SK-N-SH (cell line): ENCODE data around the gene RNASEH1. TPM values are rescaled to one million over a fixed set of nuclear protein-coding genes. Genes with fewer than 3 reads are reported as not detected.

Experiments used
- CTCF ChIA-PET: fragments of 300-600, 350-600 bp; formaldehyde crosslinking; extraction: SDS; loops from one replicate; lab custom pipeline; 2021; lab: Yijun Ruan, JAX
- POLR2A ChIA-PET: fragments of 350-600 bp; sonication (Branson Sonifier 250); formaldehyde crosslinking; extraction: SDS; loops from one replicate; lab custom pipeline; 2020; ENCODE audit warnings: antibody characterized with exemption, inconsistent platforms; lab: Yijun Ruan, JAX
- DNase-seq: peaks from one replicate; pipeline ENCODE4 v3.0.0; 2012
- H2AFZ ChIP-seq: fragments of 200-600 bp; sonication (generic); 2 replicates; pipeline ENCODE4 v1.8.1; 2016; ENCODE audit warnings: antibody characterized with exemption, mild to moderate bottlenecking, low read depth
- H3F3A ChIP-seq: fragments of 200-600 bp; sonication (generic); replicated peaks from 2 replicates; pipeline ENCODE3; 2016; ENCODE audit warnings: antibody characterized with exemption, mild to moderate bottlenecking; ENCODE audit not compliant: insufficient read depth
- H3K27ac ChIP-seq, 2 experiments: fragments of 200-500 bp in 1 of 2; fragments of 200-600 bp in 1 of 2; sonication (Bioruptor generic) in 1 of 2; sonication (generic), shearing (Covaris generic) in 1 of 2; 2 replicates each; pipeline versions ENCODE4 v1.5.1 to v1.6.1; 2014 to 2016; ENCODE audit warnings: low read depth in 2 of 2, inconsistent platforms in 1 of 2, low read length in 1 of 2, mild to moderate bottlenecking in 1 of 2, mixed read lengths in 1 of 2
- H3K27me3 ChIP-seq: fragments of 200-600 bp; sonication (generic), shearing (Covaris generic); 2 replicates; pipeline ENCODE4 v1.6.1; 2016; ENCODE audit warnings: mixed run types; ENCODE audit not compliant: insufficient read depth
- H3K36me3 ChIP-seq, 2 experiments: fragments of 200-500 bp in 1 of 2; fragments of 200-600 bp in 1 of 2; sonication (Bioruptor generic) in 1 of 2; sonication (generic) in 1 of 2; replicated peaks in 1 of 2; 2 replicates each; pipeline versions ENCODE3 to v1.5.1; 2014 to 2016; ENCODE audit warnings: low read length in 1 of 2, mild to moderate bottlenecking in 1 of 2; ENCODE audit not compliant: insufficient read depth in 2 of 2, control insufficient read depth in 1 of 2
- H3K4me1 ChIP-seq, 2 experiments: fragments of 200-500 bp in 1 of 2; fragments of 200-600 bp in 1 of 2; sonication (Bioruptor generic) in 1 of 2; sonication (generic), shearing (Covaris generic) in 1 of 2; 2 replicates each; pipeline versions ENCODE4 v1.5.1 to v1.6.1; 2014 to 2016; ENCODE audit warnings: low read depth in 1 of 2, low read length in 1 of 2, mixed run types in 1 of 2; ENCODE audit not compliant: insufficient read depth in 2 of 2, control insufficient read depth in 1 of 2
- H3K4me2 ChIP-seq: fragments of 200-600 bp; sonication (generic), shearing (Covaris generic); 2 replicates; pipeline ENCODE4 v1.6.1; 2017; ENCODE audit warnings: mixed run types
- H3K4me3 ChIP-seq, 2 experiments: fragments of 200-500 bp in 1 of 2; fragments of 200-600 bp in 1 of 2; sonication (Bioruptor generic) in 1 of 2; sonication (generic), shearing (Covaris generic) in 1 of 2; 2 replicates each; pipeline versions ENCODE4 v1.5.1 to v1.8.1; 2014 to 2016; ENCODE audit warnings: low read depth in 2 of 2, inconsistent platforms in 1 of 2, low read length in 1 of 2, mild to moderate bottlenecking in 1 of 2, mixed read lengths in 1 of 2, moderate library complexity in 1 of 2
- H3K79me2 ChIP-seq: fragments of 200-600 bp; sonication (generic); 2 replicates; pipeline ENCODE4 v1.8.1; 2017; ENCODE audit warnings: mild to moderate bottlenecking; ENCODE audit not compliant: insufficient read depth
- H3K9ac ChIP-seq: fragments of 200-600 bp; sonication (generic); 2 replicates; pipeline ENCODE4 v1.6.1; 2017; ENCODE audit warnings: mixed run types
- H3K9me2 ChIP-seq: fragments of 200-600 bp; sonication (generic); 2 replicates; pipeline ENCODE4 v1.6.1; 2017; ENCODE audit warnings: mixed run types
- H3K9me3 ChIP-seq: fragments of 200-600 bp; sonication (generic); 2 replicates; pipeline ENCODE4 v1.6.1; 2017; ENCODE audit warnings: mixed run types, mild to moderate bottlenecking, moderate library complexity
- H4K20me1 ChIP-seq: fragments of 200-600 bp; sonication (generic); 2 replicates; pipeline ENCODE4 v1.6.1; 2017; ENCODE audit warnings: mild to moderate bottlenecking, mixed run types; ENCODE audit not compliant: insufficient read depth
- CHD2 ChIP-seq: fragments of 150-350 bp; IDR thresholded peaks from 2 replicates; pipeline ENCODE4 v1.6.1; 2018; ENCODE audit warnings: low read length; ENCODE audit not compliant: partially characterized antibody
- EP300 ChIP-seq, 2 experiments: IDR thresholded peaks; 2 replicates each; pipeline versions ENCODE4 v1.4.0 to v1.6.1; 2012; ENCODE audit warnings: borderline replicate concordance in 1 of 2, low read depth in 1 of 2, low read length in 1 of 2
- FOXJ3 ChIP-seq: sonication (generic); formaldehyde crosslinking; IDR thresholded peaks from 2 replicates; pipeline ENCODE4 v1.5.1; 2020; ENCODE audit warnings: mild to moderate bottlenecking, missing genetic modification reagents
- GATA2 ChIP-seq: sonication (generic); formaldehyde crosslinking; IDR thresholded peaks from 2 replicates; pipeline ENCODE4 v1.5.0; 2020; ENCODE audit warnings: mild to moderate bottlenecking, missing genetic modification reagents
- MEF2A ChIP-seq: IDR thresholded peaks from 2 replicates; pipeline ENCODE4 v1.4.0; 2012; ENCODE audit warnings: low read depth, borderline replicate concordance
- MXI1 ChIP-seq: IDR thresholded peaks from 2 replicates; pipeline ENCODE4 v1.6.1; 2012; ENCODE audit warnings: mild to moderate bottlenecking, low read depth, low read length, improper control_type of control experiment
- RAD21 ChIP-seq: IDR thresholded peaks from 2 replicates; pipeline ENCODE4 v1.6.1; 2012; ENCODE audit warnings: mild to moderate bottlenecking, low read length
- RCOR1 ChIP-seq: fragments of 150-350 bp; IDR thresholded peaks from 2 replicates; pipeline ENCODE4 v1.6.1; 2017; ENCODE audit warnings: antibody characterized with exemption, low read length
- SMC3 ChIP-seq: IDR thresholded peaks from 2 replicates; pipeline ENCODE4 v1.6.1; 2012; ENCODE audit warnings: low read depth, low read length, improper control_type of control experiment
- TCF12 ChIP-seq: IDR thresholded peaks from 2 replicates; pipeline ENCODE4 v1.4.0; 2012
- TEAD4 ChIP-seq: IDR thresholded peaks from 2 replicates; pipeline ENCODE4 v1.4.0; 2012; ENCODE audit warnings: mild to moderate bottlenecking, borderline replicate concordance; ENCODE audit not compliant: insufficient read depth
- WGBS: methylation state at CpG from one replicate; pipeline ENCODE4 v1.1.6; 2017; ENCODE audit warnings: low lambda C conversion rate; 5-methylcytosine and 5-hydroxymethylcytosine counted together
- polyA plus RNA-seq, 3 experiments: library from polyadenylated mRNA; depleted of rRNA; stranded (reverse); fragments of >200 nt; gene quantifications; 2 replicates each; pipeline ENCODE4 v1.2.3, GENCODE V29; 2012
- TF ChIP-seq, protein P1 (sequence below): IDR thresholded peaks from 2 replicates; pipeline ENCODE4; 2012
- TF ChIP-seq, protein P2 (sequence below): fragments of 150-350 bp; IDR thresholded peaks from 2 replicates; pipeline ENCODE4 v1.6.1; 2017; ENCODE audit warnings: antibody characterized with exemption, low read length, low read depth, borderline replicate concordance
- TF ChIP-seq, protein P3 (sequence below): fragments of 150-350 bp; IDR thresholded peaks from 2 replicates; pipeline ENCODE4 v1.6.1; 2016; ENCODE audit warnings: mild to moderate bottlenecking, low read depth, low read length

The RNASEH1 gene
- polyA plus RNA-seq, 1 of the 3 experiments (the other 2 are of a cell fraction) = 34.4 TPM

DNA sequence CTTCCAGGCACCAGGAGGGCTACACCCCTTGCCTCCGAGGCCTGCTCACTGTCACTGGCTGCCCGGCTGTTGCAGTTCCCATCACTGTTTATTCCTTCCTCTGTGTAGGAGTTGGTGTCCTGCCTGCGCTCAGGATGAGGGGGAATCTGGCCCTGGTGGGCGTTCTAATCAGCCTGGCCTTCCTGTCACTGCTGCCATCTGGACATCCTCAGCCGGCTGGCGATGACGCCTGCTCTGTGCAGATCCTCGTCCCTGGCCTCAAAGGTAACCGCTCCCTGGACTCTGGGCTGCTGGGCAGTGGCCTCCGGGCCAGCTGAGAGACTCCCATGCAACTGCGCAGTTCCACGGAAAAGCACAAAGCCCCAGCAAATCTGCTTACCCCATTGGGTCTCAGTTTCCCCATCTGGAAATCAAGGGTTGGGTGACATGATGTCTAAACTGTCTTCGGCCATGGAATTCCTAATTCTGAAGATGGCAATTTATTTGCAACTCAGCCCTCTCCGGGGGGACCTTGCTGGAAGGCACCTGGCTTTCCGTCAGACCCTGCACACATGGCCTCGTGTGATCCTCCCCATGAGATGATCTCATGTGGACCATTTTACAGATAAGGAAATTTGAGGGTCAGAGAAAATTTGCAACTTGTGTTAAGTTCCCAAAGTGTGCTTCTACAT is 46.2 kb upstream of the RNASEH1 start:
- Histone ChIP-seq H4K20me1 (no peaks in the 10 kb centered on the region), H3K4me2 (no peak overlapping the region), H3K9ac (no peak overlapping the region; the same call in 1 of the 2 replicates), H3K9me2 (no peaks in the 10 kb centered on the region), H3K9me3 (no peaks in the 10 kb centered on the region), H3K36me3 (no peaks in the 10 kb centered on the region), H3K79me2 (no peaks in the 10 kb centered on the region), H2AFZ (peak overlapping the region; percentile 85), H3K4me3 (no peak overlapping the region), H3K4me1 (peaks cover 5 to 75% of the 10 kb centered on the region in 2 experiments; a peak in 3 of 4 replicates), H3K27ac (peak overlapping the region; percentile 55 to 99; a peak in 3 of 4 replicates), H3K27me3 (no peaks in the 10 kb centered on the region), H3F3A (no peaks in the 10 kb centered on the region)
- DNase-seq = peak; percentile 91
- 79% methylated on average over 13 of the region's 16 CpGs for WGBS
- CTCF ChIA-PET = interaction anchor here (0.9 to 2.8 kb wide), 6 partner anchors 9 to 182 kb away, joined by 3 to 18 read pairs (median 7); partner anchors contain the start of gene COLEC11
- POLR2A ChIA-PET = interaction anchor here (0.6 to 3.7 kb wide), 13 partner anchors 10 to 1415 kb away, joined by 3 to 39 read pairs (median 3); partner anchors contain the start of genes COLEC11 and RNASEH1
- TF ChIP-seq TCF12 (peak; percentile 66), SMC3 (peak; percentile 30; the same call in 1 of the 2 replicates), EP300 (IDR thresholded peaks at IDR 0.05; ENCODE audit: borderline replicate concordance in 1 of 2, low read depth in 1 of 2, low read length in 1 of 2) (peak in 1 of 2 experiments; percentile 94; a peak in 2 of 4 replicates), MXI1 (peak; percentile 78; the same call in 1 of the 2 replicates), FOXJ3 (CRISPR knock-in tag) (peak; percentile 98), GATA2 (CRISPR knock-in tag) (peak; percentile 78), RCOR1 (peak; percentile 85), MEF2A (no peak), RAD21 (peak; percentile 43), CHD2 (peak; percentile 85), TEAD4 (no peak)
- TF ChIP-seq, protein P1, sequence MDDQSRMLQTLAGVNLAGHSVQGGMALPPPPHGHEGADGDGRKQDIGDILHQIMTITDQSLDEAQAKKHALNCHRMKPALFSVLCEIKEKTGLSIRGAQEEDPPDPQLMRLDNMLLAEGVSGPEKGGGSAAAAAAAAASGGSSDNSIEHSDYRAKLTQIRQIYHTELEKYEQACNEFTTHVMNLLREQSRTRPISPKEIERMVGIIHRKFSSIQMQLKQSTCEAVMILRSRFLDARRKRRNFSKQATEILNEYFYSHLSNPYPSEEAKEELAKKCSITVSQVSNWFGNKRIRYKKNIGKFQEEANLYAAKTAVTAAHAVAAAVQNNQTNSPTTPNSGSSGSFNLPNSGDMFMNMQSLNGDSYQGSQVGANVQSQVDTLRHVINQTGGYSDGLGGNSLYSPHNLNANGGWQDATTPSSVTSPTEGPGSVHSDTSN = peak; percentile 13; the same call in 1 of the 2 replicates
- TF ChIP-seq, protein P2, sequence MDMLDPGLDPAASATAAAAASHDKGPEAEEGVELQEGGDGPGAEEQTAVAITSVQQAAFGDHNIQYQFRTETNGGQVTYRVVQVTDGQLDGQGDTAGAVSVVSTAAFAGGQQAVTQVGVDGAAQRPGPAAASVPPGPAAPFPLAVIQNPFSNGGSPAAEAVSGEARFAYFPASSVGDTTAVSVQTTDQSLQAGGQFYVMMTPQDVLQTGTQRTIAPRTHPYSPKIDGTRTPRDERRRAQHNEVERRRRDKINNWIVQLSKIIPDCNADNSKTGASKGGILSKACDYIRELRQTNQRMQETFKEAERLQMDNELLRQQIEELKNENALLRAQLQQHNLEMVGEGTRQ = peak; percentile 31; the same call in 1 of the 2 replicates
- TF ChIP-seq, protein P3, sequence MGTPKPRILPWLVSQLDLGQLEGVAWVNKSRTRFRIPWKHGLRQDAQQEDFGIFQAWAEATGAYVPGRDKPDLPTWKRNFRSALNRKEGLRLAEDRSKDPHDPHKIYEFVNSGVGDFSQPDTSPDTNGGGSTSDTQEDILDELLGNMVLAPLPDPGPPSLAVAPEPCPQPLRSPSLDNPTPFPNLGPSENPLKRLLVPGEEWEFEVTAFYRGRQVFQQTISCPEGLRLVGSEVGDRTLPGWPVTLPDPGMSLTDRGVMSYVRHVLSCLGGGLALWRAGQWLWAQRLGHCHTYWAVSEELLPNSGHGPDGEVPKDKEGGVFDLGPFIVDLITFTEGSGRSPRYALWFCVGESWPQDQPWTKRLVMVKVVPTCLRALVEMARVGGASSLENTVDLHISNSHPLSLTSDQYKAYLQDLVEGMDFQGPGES = no peak
